PC-9 (cell line): ENCODE results near the gene LAMTOR5.

Experiments
- EZH2 ChIP-seq: fragments of 200-600 bp; sonication (generic); IDR thresholded peaks from 2 replicates; pipeline ENCODE4 v1.8.0; 2017; ENCODE audit warnings: antibody characterized with exemption, low read depth
- TF ChIP-seq, protein P1 (sequence below): fragments of 200-600 bp; sonication (generic); conservative IDR thresholded peaks from 2 replicates; pipeline ENCODE4 v1.6.1; 2017; ENCODE audit warnings: mixed run types, antibody characterized with exemption, mild to moderate bottlenecking, moderate library complexity

DNA sequence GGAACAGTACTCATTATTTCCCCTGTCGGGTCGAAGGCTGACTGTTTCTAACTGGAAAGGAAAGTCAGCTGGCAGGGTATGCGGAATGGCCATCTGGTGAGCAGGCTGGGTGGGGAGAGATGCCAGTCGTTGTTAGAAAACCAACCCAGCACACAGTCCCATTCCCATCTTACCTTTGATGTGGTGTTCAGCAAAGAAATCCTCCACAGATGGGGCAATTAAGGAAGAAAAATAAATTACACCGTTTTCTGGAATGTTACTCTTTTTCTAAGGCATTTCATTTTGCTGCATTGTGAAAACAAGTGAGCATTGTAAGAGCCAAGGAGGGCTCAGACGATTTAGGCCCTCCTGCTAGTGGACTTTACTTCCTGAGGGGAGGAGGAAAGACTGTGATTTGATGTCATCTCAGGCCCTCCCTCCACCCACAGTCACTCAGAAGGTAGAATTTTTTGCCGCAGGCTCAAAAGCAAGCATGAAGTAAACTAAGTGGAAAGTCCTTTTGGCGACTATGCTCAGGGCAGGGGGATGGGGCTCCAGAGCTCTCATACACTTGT is 16.7 kb downstream of the LAMTOR5 start, which contains the start of gene SLC16A4:
- TF ChIP-seq, protein P1, sequence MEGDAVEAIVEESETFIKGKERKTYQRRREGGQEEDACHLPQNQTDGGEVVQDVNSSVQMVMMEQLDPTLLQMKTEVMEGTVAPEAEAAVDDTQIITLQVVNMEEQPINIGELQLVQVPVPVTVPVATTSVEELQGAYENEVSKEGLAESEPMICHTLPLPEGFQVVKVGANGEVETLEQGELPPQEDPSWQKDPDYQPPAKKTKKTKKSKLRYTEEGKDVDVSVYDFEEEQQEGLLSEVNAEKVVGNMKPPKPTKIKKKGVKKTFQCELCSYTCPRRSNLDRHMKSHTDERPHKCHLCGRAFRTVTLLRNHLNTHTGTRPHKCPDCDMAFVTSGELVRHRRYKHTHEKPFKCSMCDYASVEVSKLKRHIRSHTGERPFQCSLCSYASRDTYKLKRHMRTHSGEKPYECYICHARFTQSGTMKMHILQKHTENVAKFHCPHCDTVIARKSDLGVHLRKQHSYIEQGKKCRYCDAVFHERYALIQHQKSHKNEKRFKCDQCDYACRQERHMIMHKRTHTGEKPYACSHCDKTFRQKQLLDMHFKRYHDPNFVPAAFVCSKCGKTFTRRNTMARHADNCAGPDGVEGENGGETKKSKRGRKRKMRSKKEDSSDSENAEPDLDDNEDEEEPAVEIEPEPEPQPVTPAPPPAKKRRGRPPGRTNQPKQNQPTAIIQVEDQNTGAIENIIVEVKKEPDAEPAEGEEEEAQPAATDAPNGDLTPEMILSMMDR, result no peak
- TF ChIP-seq EZH2, result no peak
